ENCODE measurements around the gene MCOLN3.

Gene MCOLN3

DNA sequence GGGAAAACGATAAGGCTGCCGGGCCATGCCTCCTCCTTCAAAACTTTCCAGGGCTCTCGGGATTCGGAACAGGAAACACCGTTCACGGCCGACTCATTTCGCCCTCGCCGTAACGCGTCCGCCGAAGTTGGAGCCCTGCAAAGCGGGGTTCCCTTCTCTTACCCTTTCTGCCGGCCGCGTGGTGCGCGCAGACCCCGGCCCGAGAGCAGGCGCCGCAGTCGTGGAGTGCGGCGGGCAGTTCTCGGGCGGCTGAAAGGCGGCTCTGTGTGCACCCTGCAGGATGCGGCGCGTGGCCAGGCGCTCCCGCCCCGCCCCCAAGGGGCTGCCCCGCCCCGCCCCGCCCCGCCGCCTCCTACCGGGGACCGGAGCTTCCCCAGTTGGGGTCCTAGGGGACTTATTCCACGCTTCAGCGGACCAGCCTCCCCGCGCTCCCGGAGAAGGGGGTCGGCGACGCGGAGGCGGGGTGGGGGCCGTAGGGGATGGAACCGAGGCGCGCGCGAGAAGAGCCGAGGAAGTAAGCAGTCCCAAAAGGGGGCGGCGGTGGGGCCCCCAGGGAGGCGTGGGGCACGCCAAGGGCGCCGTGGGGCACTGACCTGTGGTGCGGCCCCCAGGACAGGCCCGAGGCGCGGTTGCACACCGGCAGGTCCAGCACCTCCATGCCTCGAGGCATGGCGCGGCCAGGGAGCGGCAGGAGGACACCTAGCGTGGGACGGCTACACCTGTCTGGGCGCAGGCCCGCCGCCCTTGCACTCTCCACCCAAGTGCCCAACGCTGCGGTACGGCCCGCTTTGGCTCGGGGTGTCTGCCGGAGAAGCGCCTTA lies 51.2 kb downstream of the MCOLN3 start, which contains the start of gene MCOLN2 (continued):
- no peak for TF ChIP-seq ATF2 (tag by site-specific recombination; IDR thresholded peaks at IDR 0.05; ENCODE audit: low read depth)
- no peak for TF ChIP-seq ZNF558 (tag by site-specific recombination; IDR thresholded peaks at IDR 0.05)
- TF ChIP-seq, protein P1, sequence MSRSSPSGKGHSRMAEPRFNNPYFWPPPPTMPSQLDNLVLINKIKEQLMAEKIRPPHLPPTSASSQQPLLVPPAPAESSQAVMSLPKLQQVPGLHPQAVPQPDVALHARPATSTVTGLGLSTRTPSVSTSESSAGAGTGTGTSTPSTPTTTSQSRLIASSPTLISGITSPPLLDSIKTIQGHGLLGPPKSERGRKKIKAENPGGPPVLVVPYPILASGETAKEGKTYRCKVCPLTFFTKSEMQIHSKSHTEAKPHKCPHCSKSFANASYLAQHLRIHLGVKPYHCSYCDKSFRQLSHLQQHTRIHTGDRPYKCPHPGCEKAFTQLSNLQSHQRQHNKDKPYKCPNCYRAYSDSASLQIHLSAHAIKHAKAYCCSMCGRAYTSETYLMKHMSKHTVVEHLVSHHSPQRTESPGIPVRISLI (tag by site-specific recombination; IDR thresholded peaks at IDR 0.05) = no peak
- TF ChIP-seq ZNF701 (tag by site-specific recombination; IDR thresholded peaks at IDR 0.05) = no peak
- peak; percentile 56; the same call in 1 of the 2 replicates for TF ChIP-seq ZIC2 (tag by site-specific recombination; IDR thresholded peaks at IDR 0.05)
- TF ChIP-seq ZNF48 (tag by site-specific recombination; IDR thresholded peaks at IDR 0.05) = no peak
- TF ChIP-seq ZBTB49 (tag by site-specific recombination; IDR thresholded peaks at IDR 0.05; ENCODE audit: low read depth) = no peak
- TF ChIP-seq SCRT1 (tag by site-specific recombination; IDR thresholded peaks at IDR 0.05; ENCODE audit: borderline replicate concordance) = no peak
- TF ChIP-seq ZXDB (tag by site-specific recombination; IDR thresholded peaks at IDR 0.05) = no peak; the same call in 1 of the 2 replicates
- no peak for TF ChIP-seq ZNF747 (tag by site-specific recombination; IDR thresholded peaks at IDR 0.05)
- TF ChIP-seq ZNF146 (tag by site-specific recombination; IDR thresholded peaks at IDR 0.05) = no peak
- TF ChIP-seq ZNF670 (tag by site-specific recombination; IDR thresholded peaks at IDR 0.05; ENCODE audit: low read depth) = no peak
- TF ChIP-seq, protein P2, sequence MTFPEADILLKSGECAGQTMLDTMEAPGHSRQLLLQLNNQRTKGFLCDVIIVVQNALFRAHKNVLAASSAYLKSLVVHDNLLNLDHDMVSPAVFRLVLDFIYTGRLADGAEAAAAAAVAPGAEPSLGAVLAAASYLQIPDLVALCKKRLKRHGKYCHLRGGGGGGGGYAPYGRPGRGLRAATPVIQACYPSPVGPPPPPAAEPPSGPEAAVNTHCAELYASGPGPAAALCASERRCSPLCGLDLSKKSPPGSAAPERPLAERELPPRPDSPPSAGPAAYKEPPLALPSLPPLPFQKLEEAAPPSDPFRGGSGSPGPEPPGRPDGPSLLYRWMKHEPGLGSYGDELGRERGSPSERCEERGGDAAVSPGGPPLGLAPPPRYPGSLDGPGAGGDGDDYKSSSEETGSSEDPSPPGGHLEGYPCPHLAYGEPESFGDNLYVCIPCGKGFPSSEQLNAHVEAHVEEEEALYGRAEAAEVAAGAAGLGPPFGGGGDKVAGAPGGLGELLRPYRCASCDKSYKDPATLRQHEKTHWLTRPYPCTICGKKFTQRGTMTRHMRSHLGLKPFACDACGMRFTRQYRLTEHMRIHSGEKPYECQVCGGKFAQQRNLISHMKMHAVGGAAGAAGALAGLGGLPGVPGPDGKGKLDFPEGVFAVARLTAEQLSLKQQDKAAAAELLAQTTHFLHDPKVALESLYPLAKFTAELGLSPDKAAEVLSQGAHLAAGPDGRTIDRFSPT (tag by site-specific recombination; IDR thresholded peaks at IDR 0.05) = peak; percentile 40; the same call in 1 of the 2 replicates
- TF ChIP-seq, protein P3, sequence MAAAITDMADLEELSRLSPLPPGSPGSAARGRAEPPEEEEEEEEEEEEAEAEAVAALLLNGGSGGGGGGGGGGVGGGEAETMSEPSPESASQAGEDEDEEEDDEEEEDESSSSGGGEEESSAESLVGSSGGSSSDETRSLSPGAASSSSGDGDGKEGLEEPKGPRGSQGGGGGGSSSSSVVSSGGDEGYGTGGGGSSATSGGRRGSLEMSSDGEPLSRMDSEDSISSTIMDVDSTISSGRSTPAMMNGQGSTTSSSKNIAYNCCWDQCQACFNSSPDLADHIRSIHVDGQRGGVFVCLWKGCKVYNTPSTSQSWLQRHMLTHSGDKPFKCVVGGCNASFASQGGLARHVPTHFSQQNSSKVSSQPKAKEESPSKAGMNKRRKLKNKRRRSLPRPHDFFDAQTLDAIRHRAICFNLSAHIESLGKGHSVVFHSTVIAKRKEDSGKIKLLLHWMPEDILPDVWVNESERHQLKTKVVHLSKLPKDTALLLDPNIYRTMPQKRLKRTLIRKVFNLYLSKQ (tag by site-specific recombination; IDR thresholded peaks at IDR 0.05; ENCODE audit: borderline replicate concordance) = no peak
- no peak for TF ChIP-seq ZNF518A (tag by site-specific recombination; conservative IDR thresholded peaks at IDR 0.05; ENCODE audit: low read depth)
- TF ChIP-seq ZNF155 (tag by site-specific recombination; IDR thresholded peaks at IDR 0.05) = no peak
- TF ChIP-seq SETDB1 (IDR thresholded peaks at IDR 0.05; ENCODE audit: insufficient read length, low read length) = no peak
- 0 out of 2 replicates have a peak, but pooled peaks have one; percentile 3 for TF ChIP-seq ZNF677 (tag by site-specific recombination; IDR thresholded peaks at IDR 0.05)
- TF ChIP-seq MZF1 (tag by site-specific recombination; IDR thresholded peaks at IDR 0.05; ENCODE audit: borderline replicate concordance) = no peak
- peak; percentile 71 for TF ChIP-seq ZBTB20 (tag by site-specific recombination; IDR thresholded peaks at IDR 0.05)
- TF ChIP-seq ZNF530 (tag by site-specific recombination; IDR thresholded peaks at IDR 0.05; ENCODE audit: low read depth) = no peak
- no peak for TF ChIP-seq ZNF521 (tag by site-specific recombination; IDR thresholded peaks at IDR 0.05)
- no peak for TF ChIP-seq KLF10 (tag by site-specific recombination; IDR thresholded peaks at IDR 0.05)
